SK-N-MC (cell line): ENCODE results near the gene RP2.

Source experiments
- EZH2 ChIP-seq: fragments of 200-600 bp; sonication (generic); IDR thresholded peaks from one replicate; pipeline ENCODE4 v1.6.1; 2017; ENCODE audit warnings: antibody characterized with exemption
- POLR2AphosphoS5 ChIP-seq: IDR thresholded peaks from 2 replicates; pipeline ENCODE4 v1.6.1; 2012; ENCODE audit warnings: mild to moderate bottlenecking, low read depth, low read length, borderline replicate concordance

- TF ChIP-seq EZH2: no peak
- TF ChIP-seq POLR2AphosphoS5: no peak
Observed at GRCh38 chrX:46803140-46803539, 33.7 kb upstream of the RP2 start.
